GM12878 (cell line): ENCODE measurements around the gene INO80B. TPM values are rescaled to one million over a fixed set of nuclear protein-coding genes. Genes with fewer than 3 reads are reported as not detected.

Source experiments
- ATAC-seq: fragments of 200-7000 bp; cut with Tn5 transposase; 3 replicates; pipeline ENCODE4 v1.9.1; 2020; ENCODE audit warnings: mild to moderate bottlenecking, moderate library complexity
- BruUV-seq: library from RNA; stranded (reverse); fragments of 400-500 nt; replicated peaks from 2 replicates; lab custom pipeline; 2021; lab: Mats Ljungman, UMichigan
- CTCF ChIA-PET: fragments of 300-600 bp; sonication (Branson Sonifier 250); formaldehyde crosslinking; extraction: SDS; loops from one replicate; lab custom pipeline; 2021; ENCODE audit warnings: inconsistent platforms; lab: Yijun Ruan, JAX
- POLR2A ChIA-PET: fragments of 350-600 bp; formaldehyde crosslinking; extraction: SDS; loops from one replicate; lab custom pipeline; 2021; ENCODE audit warnings: inconsistent platforms; lab: Charles Lee
- RAD21 ChIA-PET: fragments of 300-600 bp; sonication (Branson Sonifier 250); formaldehyde crosslinking; loops from one replicate; lab custom pipeline; 2023; ENCODE audit warnings: antibody characterized with exemption; ENCODE audit not compliant: unreplicated experiment; lab: Charles Lee
- SMC1A ChIA-PET: fragments of 300-600 bp; sonication (Branson Sonifier 250); formaldehyde crosslinking; loops from one replicate; lab custom pipeline; 2023; ENCODE audit not compliant: unreplicated experiment, uncharacterized antibody; lab: Charles Lee
- DNase-seq: peaks from one replicate; pipeline ENCODE4 v3.0.0-alpha.2; 2011; ENCODE audit warnings: low read depth, low spot score
- FAIRE-seq: peaks from 3 replicates; lab custom pipeline; 2011; peaks lifted over from hg19 to GRCh38; lab: Jason Lieb, UNC
- H2AFZ ChIP-seq: 2 replicates; pipeline ENCODE4 v1.6.0; 2011; ENCODE audit warnings: low read depth, low read length, control low read depth; ENCODE audit not compliant: control insufficient read depth
- H3K27ac ChIP-seq: 2 replicates; pipeline ENCODE4 v1.5.1; 2011; ENCODE audit warnings: control low read depth; ENCODE audit not compliant: control insufficient read depth, insufficient read depth
- H3K27me3 ChIP-seq, 2 experiments: replicated peaks in 1 of 2; 2 replicates each; pipeline versions ENCODE4 v1.6.0 to v1.6.1; 2011; ENCODE audit warnings: low read length in 1 of 2; ENCODE audit not compliant: control insufficient read depth in 2 of 2, insufficient read depth in 2 of 2
- H3K36me3 ChIP-seq, 2 experiments: 2 replicates each; pipeline ENCODE4 v1.5.1; 2011; ENCODE audit warnings: low read length in 1 of 2; ENCODE audit not compliant: control insufficient read depth in 2 of 2, insufficient read depth in 2 of 2
- H3K4me1 ChIP-seq: 2 replicates; pipeline ENCODE4 v1.6.1; 2011; ENCODE audit warnings: mild to moderate bottlenecking, low read length, moderate library complexity, mixed read lengths; ENCODE audit not compliant: control insufficient read depth, insufficient read depth
- H3K4me2 ChIP-seq: 2 replicates; pipeline ENCODE4 v1.6.0; 2011; ENCODE audit warnings: control low read depth; ENCODE audit not compliant: control insufficient read depth, insufficient read depth
- H3K4me3 ChIP-seq: fragments of 200-600 bp; sonication (generic); 2 replicates; pipeline ENCODE4 v1.5.1; 2016
- H3K79me2 ChIP-seq: 2 replicates; pipeline ENCODE4 v1.6.0; 2011; ENCODE audit warnings: low read length; ENCODE audit not compliant: control insufficient read depth, insufficient read depth
- H3K9ac ChIP-seq: 2 replicates; pipeline ENCODE4 v1.8.0; 2011; ENCODE audit warnings: low read length, control low read depth, mixed read lengths; ENCODE audit not compliant: control insufficient read depth, insufficient read depth
- H3K9me3 ChIP-seq: replicated peaks from 3 replicates; pipeline ENCODE4 v1.5.1; 2011; ENCODE audit warnings: mild to moderate bottlenecking, low read length; ENCODE audit not compliant: control insufficient read depth, insufficient read depth
- H4K20me1 ChIP-seq: 2 replicates; pipeline ENCODE4 v1.6.0; 2011; ENCODE audit not compliant: control insufficient read depth, insufficient read depth
- CEBPB ChIP-seq, 2 experiments: fragments of 150-350 bp in 1 of 2; IDR thresholded peaks; 2 replicates each; pipeline ENCODE4 v1.6.1; 2012 to 2014; ENCODE audit warnings: low read depth in 2 of 2, low read length in 2 of 2, borderline replicate concordance in 1 of 2, inconsistent platforms in 1 of 2
- HDAC2 ChIP-seq: fragments of 200-600 bp; sonication (generic); IDR thresholded peaks from 2 replicates; pipeline ENCODE4 v1.6.1; 2017
- LARP7 ChIP-seq: fragments of 450-650 bp; IDR thresholded peaks from 2 replicates; pipeline ENCODE4 v1.6.1; 2017; ENCODE audit warnings: mild to moderate bottlenecking
- NFIC ChIP-seq: IDR thresholded peaks from 2 replicates; pipeline ENCODE4 v1.6.1; 2012; ENCODE audit warnings: low read depth, mild to moderate bottlenecking, inconsistent platforms, low read length, moderate library complexity
- RB1 ChIP-seq: fragments of 450-650 bp; formaldehyde crosslinking; IDR thresholded peaks from 2 replicates; pipeline ENCODE4 v1.6.1; 2017; ENCODE audit warnings: mild to moderate bottlenecking, borderline replicate concordance
- RBBP5 ChIP-seq: fragments of 200-600 bp; sonication (generic); conservative IDR thresholded peaks from 2 replicates; pipeline ENCODE4 v1.6.1; 2016
- SMC3 ChIP-seq: IDR thresholded peaks from 2 replicates; pipeline ENCODE4 v1.6.1; 2011; ENCODE audit warnings: low read length, improper control_type of control experiment, borderline replicate concordance
- SPI1 ChIP-seq: IDR thresholded peaks from 2 replicates; pipeline ENCODE4 v1.6.1; 2011; ENCODE audit warnings: low read depth, mild to moderate bottlenecking, low read length, moderate library complexity, borderline replicate concordance; ENCODE audit not compliant: insufficient read depth
- STAT1 ChIP-seq: fragments of 450-650 bp; conservative IDR thresholded peaks from 2 replicates; pipeline ENCODE4 v1.6.1; 2014; ENCODE audit warnings: antibody characterized with exemption, mild to moderate bottlenecking
- SUZ12 ChIP-seq: fragments of 200-600 bp; sonication (generic); IDR thresholded peaks from one replicate; pipeline ENCODE4 v1.6.1; 2018; ENCODE audit warnings: antibody characterized with exemption, mild to moderate bottlenecking; ENCODE audit not compliant: unreplicated experiment
- TAF1 ChIP-seq: IDR thresholded peaks from 2 replicates; pipeline ENCODE4 v1.6.1; 2011; ENCODE audit warnings: mild to moderate bottlenecking, low read depth, low read length, borderline replicate concordance
- TCF12 ChIP-seq: IDR thresholded peaks from 2 replicates; pipeline ENCODE4 v1.6.1; 2011; ENCODE audit warnings: low read depth, mild to moderate bottlenecking, low read length
- TCF3 ChIP-seq: IDR thresholded peaks from 2 replicates; pipeline ENCODE4 v1.6.1; 2012; ENCODE audit warnings: low read depth, mild to moderate bottlenecking, low read length, borderline replicate concordance; ENCODE audit not compliant: insufficient read depth
- ZSCAN29 ChIP-seq: fragments of 450-650 bp; IDR thresholded peaks from 2 replicates; pipeline ENCODE4 v1.6.1; 2017; ENCODE audit warnings: mild to moderate bottlenecking, moderate library complexity
- ZZZ3 ChIP-seq: IDR thresholded peaks from 2 replicates; pipeline ENCODE4 v1.6.1; 2011; ENCODE audit warnings: low read depth; ENCODE audit not compliant: control insufficient read depth, insufficient read length
- WGBS: methylation state at CpG from one replicate; pipeline ENCODE4 v1.1.6; 2016; ENCODE audit warnings: low lambda C conversion rate; ENCODE audit not compliant: insufficient replicate concordance, insufficient coverage; ENCODE audit errors: missing lambda C conversion rate; 5-methylcytosine and 5-hydroxymethylcytosine counted together
- in situ Hi-C: fragments of 300-500 bp; cut with MboI; formaldehyde crosslinking; loops from 9 replicates; pipeline ENCODE4 v1.14.3; 2018; ENCODE audit warnings: mixed read lengths
- intact Hi-C: fragments of 100-400 bp; cut with micrococcal nuclease; formaldehyde crosslinking; loops from one replicate; pipeline ENCODE4 v1.14.2; 2022; ENCODE audit not compliant: unreplicated experiment
- polyA plus RNA-seq, 11 experiments: library from polyadenylated mRNA; depleted of rRNA in 4 of 11; unstranded in 6 of 11; stranded (reverse) in 5 of 11; fragments of >200 nt; fragmentation: Nextera tagmentation in 4 of 11; fragmentation: Illumina TruSeq in 1 of 11; extraction: Ambion mirVana in 4 of 11; extraction: Trizol in 1 of 11; gene quantifications; 1 replicate in 1 of 11; 2 replicates in 10 of 11; pipeline versions ENCODE4 v1.2.1 to v1.2.3, GENCODE V29; 2011 to 2016; ENCODE audit warnings: inconsistent platforms in 2 of 11, missing spikeins in 2 of 11, low read depth in 1 of 11
- total RNA-seq, 4 experiments: library from RNA; depleted of rRNA in 3 of 4; stranded (reverse); fragments of >200 nt in 3 of 4; fragmentation: Illumina TruSeq in 1 of 4; extraction: Trizol in 1 of 4; gene quantifications; 2 replicates each; pipeline versions ENCODE4 v1.2.1 to v1.2.3, GENCODE V29; 2013 to 2021
- TF ChIP-seq, protein P1 (sequence below): fragments of 450-650 bp; IDR thresholded peaks from 2 replicates; pipeline ENCODE4 v1.6.1; 2016; ENCODE audit warnings: mild to moderate bottlenecking, moderate library complexity, borderline replicate concordance
- TF ChIP-seq, protein P2 (sequence below): fragments of 450-650 bp; IDR thresholded peaks from 2 replicates; pipeline ENCODE4 v1.6.1; 2017; ENCODE audit warnings: borderline replicate concordance

Gene INO80B
- total and polyA plus RNA-seq, 10 of the 15 experiments (the other 5 are each of a cell fraction or from before 2014, with no cell fraction given), result 1.3 to 26.7 (median 11.1) TPM

DNA sequence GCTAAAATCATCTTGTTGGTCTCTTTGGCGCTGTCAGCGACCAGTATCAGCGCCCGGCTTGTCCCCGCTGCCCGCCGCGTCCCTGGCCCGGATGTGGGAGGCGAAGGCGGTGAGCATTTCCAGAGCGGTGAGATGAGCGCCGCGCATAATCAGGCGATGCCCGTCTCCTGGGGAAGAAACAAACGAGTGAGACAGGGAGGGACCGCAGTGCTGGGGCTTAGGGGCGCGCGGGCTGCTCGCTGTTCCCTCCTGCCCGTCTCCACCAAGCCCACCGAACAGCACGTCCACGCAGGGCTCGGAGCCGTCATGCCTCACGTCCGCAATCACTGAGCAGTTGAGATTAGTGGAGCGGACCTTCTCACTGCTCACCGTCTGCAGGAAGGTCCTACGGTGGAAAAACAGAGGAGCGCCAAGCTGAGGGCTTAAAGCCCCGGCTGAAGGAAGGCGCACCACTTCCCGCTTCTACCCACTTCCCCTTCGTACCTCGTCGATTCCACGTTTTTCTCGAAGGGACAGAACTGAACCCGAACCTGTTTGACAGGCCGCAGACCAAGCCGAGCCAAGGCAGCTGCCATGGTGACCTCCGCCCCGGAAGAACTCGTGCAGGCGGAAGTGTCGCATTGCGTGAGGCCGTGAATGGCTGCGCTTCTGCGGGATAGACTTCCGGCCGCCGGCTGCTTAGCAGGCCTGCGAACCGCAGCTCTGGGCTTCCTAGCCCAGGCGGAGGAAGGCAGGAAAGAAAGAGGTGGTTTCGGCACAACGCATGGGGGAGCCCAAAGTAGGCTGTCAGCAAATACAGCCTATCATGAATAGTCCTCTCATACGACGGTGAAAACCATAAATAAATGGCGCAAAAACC, 17.4 kb downstream of the INO80B start, which contains the start of gene MRPL53:
Gene MRPL53, minus strand, starts transcription at position 595 of the 859 bp plus-strand sequence. Its CDS starts 20 bp downstream, at position 575.
- H3K79me2 ChIP-seq, result peaks cover 10% of the 10 kb centered on the region
- POLR2A ChIA-PET, result interaction anchor here (0.6 to 2.7 kb wide), 12 partner anchors 9 to 1064 kb away, joined by 3 to 22 read pairs (median 4); partner anchors contain the start of genes CCDC142, INO80B, TTC31 and WBP1
- SMC1A ChIA-PET, result interaction anchor here (0.6 to 2.4 kb wide), 10 partner anchors 10 to 473 kb away, joined by 3 to 11 read pairs (median 4); partner anchors contain the start of genes CCDC142 and TTC31
- intact Hi-C loops, result no loop called here
- BruUV-seq, result TSS peak; percentile 97
- H4K20me1 ChIP-seq, result no peaks in the 10 kb centered on the region
- in situ Hi-C loops, result no loop called here
- FAIRE-seq (peak; percentile 87), DNase-seq (peak; percentile 86), ATAC-seq (peak; percentile 94)
- peak within 1 kb of the TSS; percentile 89 for H3K4me3 ChIP-seq
- peaks cover 0 to 3% of the 10 kb centered on the region in 2 experiments; a peak in 2 of 4 replicates for H3K36me3 ChIP-seq
- H2AFZ ChIP-seq, result peak within 1 kb of the TSS; percentile 91
- 0 out of 2 replicates have a peak, but pooled peaks cover 6% of the 10 kb centered on the region for H3K4me1 ChIP-seq
- RAD21 ChIA-PET, result interaction anchor here (0.7 to 2.1 kb wide), 5 partner anchors 10 to 32 kb away, joined by 3 to 20 read pairs (median 4); partner anchors contain the start of genes CCDC142, TTC31 and WBP1
- 1% methylated on average over 66 of the region's 66 CpGs for WGBS
- peak within 1 kb of the TSS; percentile 93 for H3K27ac ChIP-seq
- H3K9ac ChIP-seq, result peak within 1 kb of the TSS; percentile 85
- H3K27me3 ChIP-seq, result no peaks in the 10 kb centered on the region
- CTCF ChIA-PET, result interaction anchor here (0.6 to 2.7 kb wide), 10 partner anchors 10 to 223 kb away, joined by 3 to 20 read pairs (median 6); partner anchors contain the start of genes CCDC142 and TTC31
- peak within 1 kb of the TSS; percentile 99 for H3K4me2 ChIP-seq
- H3K9me3 ChIP-seq, result no peaks in the 10 kb centered on the region
- TF ChIP-seq TCF3 (peak; percentile 82; the same call in 1 of the 2 replicates), SUZ12 (no peak), SMC3 (no peak), ZZZ3 (no peak), LARP7 (no peak), TCF12 (peak; percentile 88), SPI1 (peak; percentile 39), RB1 (peak; percentile 54; the same call in 1 of the 2 replicates), NFIC (0 out of 2 replicates have a peak, but pooled peaks have one; percentile 48), RBBP5 (no peak), TAF1 (peak; percentile 88), CEBPB (IDR thresholded peaks at IDR 0.05; ENCODE audit: borderline replicate concordance in 1 of 2, low read depth in 2 of 2, low read length in 2 of 2) (no peak), HDAC2 (no peak), ZSCAN29 (no peak), STAT1 (peak; percentile 88; the same call in 1 of the 2 replicates)
- TF ChIP-seq, protein P1, sequence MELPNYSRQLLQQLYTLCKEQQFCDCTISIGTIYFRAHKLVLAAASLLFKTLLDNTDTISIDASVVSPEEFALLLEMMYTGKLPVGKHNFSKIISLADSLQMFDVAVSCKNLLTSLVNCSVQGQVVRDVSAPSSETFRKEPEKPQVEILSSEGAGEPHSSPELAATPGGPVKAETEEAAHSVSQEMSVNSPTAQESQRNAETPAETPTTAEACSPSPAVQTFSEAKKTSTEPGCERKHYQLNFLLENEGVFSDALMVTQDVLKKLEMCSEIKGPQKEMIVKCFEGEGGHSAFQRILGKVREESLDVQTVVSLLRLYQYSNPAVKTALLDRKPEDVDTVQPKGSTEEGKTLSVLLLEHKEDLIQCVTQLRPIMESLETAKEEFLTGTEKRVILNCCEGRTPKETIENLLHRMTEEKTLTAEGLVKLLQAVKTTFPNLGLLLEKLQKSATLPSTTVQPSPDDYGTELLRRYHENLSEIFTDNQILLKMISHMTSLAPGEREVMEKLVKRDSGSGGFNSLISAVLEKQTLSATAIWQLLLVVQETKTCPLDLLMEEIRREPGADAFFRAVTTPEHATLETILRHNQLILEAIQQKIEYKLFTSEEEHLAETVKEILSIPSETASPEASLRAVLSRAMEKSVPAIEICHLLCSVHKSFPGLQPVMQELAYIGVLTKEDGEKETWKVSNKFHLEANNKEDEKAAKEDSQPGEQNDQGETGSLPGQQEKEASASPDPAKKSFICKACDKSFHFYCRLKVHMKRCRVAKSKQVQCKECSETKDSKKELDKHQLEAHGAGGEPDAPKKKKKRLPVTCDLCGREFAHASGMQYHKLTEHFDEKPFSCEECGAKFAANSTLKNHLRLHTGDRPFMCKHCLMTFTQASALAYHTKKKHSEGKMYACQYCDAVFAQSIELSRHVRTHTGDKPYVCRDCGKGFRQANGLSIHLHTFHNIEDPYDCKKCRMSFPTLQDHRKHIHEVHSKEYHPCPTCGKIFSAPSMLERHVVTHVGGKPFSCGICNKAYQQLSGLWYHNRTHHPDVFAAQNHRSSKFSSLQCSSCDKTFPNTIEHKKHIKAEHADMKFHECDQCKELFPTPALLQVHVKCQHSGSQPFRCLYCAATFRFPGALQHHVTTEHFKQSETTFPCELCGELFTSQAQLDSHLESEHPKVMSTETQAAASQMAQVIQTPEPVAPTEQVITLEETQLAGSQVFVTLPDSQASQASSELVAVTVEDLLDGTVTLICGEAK, result peak; percentile 98
- TF ChIP-seq, protein P2, sequence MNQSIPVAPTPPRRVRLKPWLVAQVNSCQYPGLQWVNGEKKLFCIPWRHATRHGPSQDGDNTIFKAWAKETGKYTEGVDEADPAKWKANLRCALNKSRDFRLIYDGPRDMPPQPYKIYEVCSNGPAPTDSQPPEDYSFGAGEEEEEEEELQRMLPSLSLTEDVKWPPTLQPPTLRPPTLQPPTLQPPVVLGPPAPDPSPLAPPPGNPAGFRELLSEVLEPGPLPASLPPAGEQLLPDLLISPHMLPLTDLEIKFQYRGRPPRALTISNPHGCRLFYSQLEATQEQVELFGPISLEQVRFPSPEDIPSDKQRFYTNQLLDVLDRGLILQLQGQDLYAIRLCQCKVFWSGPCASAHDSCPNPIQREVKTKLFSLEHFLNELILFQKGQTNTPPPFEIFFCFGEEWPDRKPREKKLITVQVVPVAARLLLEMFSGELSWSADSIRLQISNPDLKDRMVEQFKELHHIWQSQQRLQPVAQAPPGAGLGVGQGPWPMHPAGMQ, result no peak
